HG03457 (cell line): ENCODE results near the gene DGCR6L.
"Not testable (repeated sequence)": the region's sequence is repeated elsewhere in the genome, so short reads cannot be mapped to it uniquely, and the experiment has no call there.

ENCODE experiments used
- ATAC-seq: cut with Tn5 transposase; IDR thresholded peaks from one replicate; pipeline ENCODE4 v1.9.1; 2021; ENCODE audit warnings: moderate number of reproducible peaks; ENCODE audit not compliant: unreplicated experiment

The DGCR6L gene

GRCh38 chr22:20310773-20311172, 9.1 kb downstream of the DGCR6L start:
- ATAC-seq = not testable (repeated sequence)

GRCh38 chr22:20310180-20310579, 9.7 kb downstream of the DGCR6L start:
- not testable (repeated sequence) for ATAC-seq

- not testable (repeated sequence) for ATAC-seq
Measured at GRCh38 chr22:20308806-20309650, 10.8 kb downstream of the DGCR6L start.

GRCh38 chr22:20307448-20308447, 12.1 kb downstream of the DGCR6L start:
- ATAC-seq = not testable (repeated sequence)

- not testable (repeated sequence) for ATAC-seq
Measured at GRCh38 chr22:20306646-20307447, 13.0 kb downstream of the DGCR6L start.

- no peak for ATAC-seq
Measured at GRCh38 chr22:20305894-20306645, 13.8 kb downstream of the DGCR6L start.

- not testable (repeated sequence) for ATAC-seq
Measured at GRCh38 chr22:20305230-20305893, 14.5 kb downstream of the DGCR6L start.

- ATAC-seq = no peak
Measured at GRCh38 chr22:20304646-20305045, 15.2 kb downstream of the DGCR6L start.

- ATAC-seq = not testable (repeated sequence)
Measured at GRCh38 chr22:20303229-20303534, 16.7 kb downstream of the DGCR6L start.

- ATAC-seq = no peak
Measured at GRCh38 chr22:20302438-20303228, 17.2 kb downstream of the DGCR6L start.

- ATAC-seq = no peak
Measured at GRCh38 chr22:20299746-20300136, 20.1 kb downstream of the DGCR6L start.

- no peak for ATAC-seq
Measured at GRCh38 chr22:20298803-20299745, 20.8 kb downstream of the DGCR6L start.

GRCh38 chr22:20298110-20298802, 21.6 kb downstream of the DGCR6L start:
- no peak for ATAC-seq

- ATAC-seq = no peak
Measured at GRCh38 chr22:20297414-20298109, 22.3 kb downstream of the DGCR6L start.

GRCh38 chr22:20296598-20296997, 23.3 kb downstream of the DGCR6L start:
- ATAC-seq = no peak

GRCh38 chr22:20295262-20296064, 24.4 kb downstream of the DGCR6L start:
- ATAC-seq = no peak
